ENCODE results near the gene CTSW.

- TF ChIP-seq CTCF (IDR thresholded peaks at IDR 0.05) (no peak), ZFX (IDR thresholded peaks at IDR 0.05; ENCODE audit: borderline replicate concordance) (no peak)
Measured at GRCh38 chr11:65882120-65883057, 2.8 kb downstream of the CTSW start.
